Ishikawa (cell line): ENCODE data around the gene LARP1B.

Experiments used
- CEBPB ChIP-seq: IDR thresholded peaks from 2 replicates; pipeline ENCODE4 v1.6.1; 2012
- CREB1 ChIP-seq: IDR thresholded peaks from 2 replicates; pipeline ENCODE4 v1.6.1; 2012; ENCODE audit warnings: low read depth
- EGR1 ChIP-seq: IDR thresholded peaks from 2 replicates; pipeline ENCODE4 v1.6.1; 2012
- EP300 ChIP-seq: IDR thresholded peaks from 2 replicates; pipeline ENCODE4 v1.6.1; 2012; ENCODE audit warnings: borderline replicate concordance
- FOXM1 ChIP-seq: IDR thresholded peaks from 2 replicates; pipeline ENCODE4 v1.6.1; 2012; ENCODE audit warnings: low read depth, borderline replicate concordance
- MAX ChIP-seq: IDR thresholded peaks from 2 replicates; pipeline ENCODE4 v1.6.1; 2012
- NFIC ChIP-seq: IDR thresholded peaks from 2 replicates; pipeline ENCODE4 v1.6.1; 2012
- RAD21 ChIP-seq: IDR thresholded peaks from 2 replicates; pipeline ENCODE4 v1.6.1; 2012; ENCODE audit warnings: low read depth
- REST ChIP-seq: IDR thresholded peaks from 2 replicates; pipeline ENCODE4 v1.6.1; 2012; ENCODE audit warnings: low read depth, mild to moderate bottlenecking
- TAF1 ChIP-seq: IDR thresholded peaks from 2 replicates; pipeline ENCODE4 v1.6.1; 2012; ENCODE audit warnings: low read depth, mild to moderate bottlenecking
- TCF12 ChIP-seq: IDR thresholded peaks from 2 replicates; pipeline ENCODE4 v1.6.1; 2012; ENCODE audit warnings: low read depth
- TEAD4 ChIP-seq: IDR thresholded peaks from 2 replicates; pipeline ENCODE4 v1.6.1; 2012
- USF1 ChIP-seq: IDR thresholded peaks from 2 replicates; pipeline ENCODE4 v1.6.1; 2012
- YY1 ChIP-seq: IDR thresholded peaks from 2 replicates; pipeline ENCODE4 v1.6.1; 2012; ENCODE audit warnings: low read depth
- ZBTB7A ChIP-seq: IDR thresholded peaks from 2 replicates; pipeline ENCODE4 v1.6.1; 2012; ENCODE audit warnings: low read depth

The LARP1B gene

GRCh38 chr4:128247906-128248305 is 186.8 kb downstream of the LARP1B start:
- TF ChIP-seq TCF12: no peak
- no peak for TF ChIP-seq RAD21
- no peak for TF ChIP-seq NFIC
- no peak for TF ChIP-seq EGR1

- TF ChIP-seq TEAD4: no peak
- TF ChIP-seq RAD21: no peak
- 0 out of 2 replicates have a peak, but pooled peaks have one; percentile 26 for TF ChIP-seq YY1
These were observed 188.9 kb downstream of the LARP1B start for GRCh38 chr4:128249787-128250668.

- no peak for TF ChIP-seq CEBPB
- no peak for TF ChIP-seq USF1
- no peak for TF ChIP-seq YY1
- no peak for TF ChIP-seq FOXM1
- no peak for TF ChIP-seq TAF1
These were observed 194.8 kb downstream of the LARP1B start for GRCh38 chr4:128255906-128256305.

- TF ChIP-seq YY1 (no peak), ZBTB7A (no peak), EGR1 (no peak), TAF1 (no peak), NFIC (no peak), CREB1 (no peak), TCF12 (no peak), MAX (no peak), EP300 (no peak), USF1 (no peak), REST (no peak), CEBPB (no peak), TEAD4 (no peak), RAD21 (no peak), FOXM1 (no peak)
These were observed 195.4 kb downstream of the LARP1B start for GRCh38 chr4:128256539-128256938.
